Embryonic facial prominence (tissue), 1 donor: ENCODE measurements around the gene CUTC.
A peak's percentile ranks its signal among the peaks of the same experiment; 100 is the strongest.
"Not testable (repeated sequence)": the region's sequence is repeated elsewhere in the genome, so short reads cannot be mapped to it uniquely, and the experiment has no call there.

Experiments used
- DNase-seq: peaks from one replicate; pipeline ENCODE4 v3.0.0-alpha.2; 2016; ENCODE audit errors: extremely low spot score

Gene CUTC, protein sequence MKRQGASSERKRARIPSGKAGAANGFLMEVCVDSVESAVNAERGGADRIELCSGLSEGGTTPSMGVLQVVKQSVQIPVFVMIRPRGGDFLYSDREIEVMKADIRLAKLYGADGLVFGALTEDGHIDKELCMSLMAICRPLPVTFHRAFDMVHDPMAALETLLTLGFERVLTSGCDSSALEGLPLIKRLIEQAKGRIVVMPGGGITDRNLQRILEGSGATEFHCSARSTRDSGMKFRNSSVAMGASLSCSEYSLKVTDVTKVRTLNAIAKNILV

DNA sequence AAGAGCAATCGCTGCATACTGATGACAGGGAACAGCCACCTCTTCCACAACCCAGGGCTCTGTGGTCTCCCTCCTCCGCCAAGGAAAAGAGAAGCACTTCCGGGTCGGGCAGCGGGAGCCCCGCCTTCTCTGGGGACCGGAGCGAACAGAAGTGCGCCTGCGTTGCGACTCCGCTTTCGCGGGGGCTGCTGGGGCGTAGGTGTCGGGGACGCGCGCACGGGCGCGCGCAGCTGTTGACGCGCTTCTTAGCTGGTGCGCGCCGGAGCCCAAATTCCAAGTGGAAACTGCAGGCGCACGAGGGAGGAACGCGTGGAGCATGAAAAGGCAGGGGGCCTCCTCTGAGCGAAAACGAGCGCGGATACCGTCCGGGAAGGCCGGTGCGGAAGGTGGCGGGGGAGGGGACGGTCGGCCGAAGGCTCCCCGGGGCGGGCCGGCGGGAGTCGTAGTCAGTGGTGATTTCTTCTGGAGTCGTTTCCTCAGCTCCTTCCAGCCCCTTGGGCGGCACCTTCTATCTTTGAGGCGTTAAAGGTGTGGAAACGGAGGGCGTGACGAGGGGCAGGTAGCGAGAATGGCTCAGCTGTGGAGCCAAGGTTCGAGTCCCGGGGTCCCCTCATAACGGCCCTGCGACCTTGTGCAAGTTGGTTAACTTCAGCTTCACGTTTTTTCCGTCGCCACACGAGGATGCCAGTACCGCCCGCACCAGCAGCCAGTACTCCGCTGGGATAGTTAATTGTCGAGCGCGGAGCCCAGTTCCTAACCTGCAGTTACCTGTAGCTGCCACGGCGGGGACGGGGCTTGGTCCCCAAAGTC is at the start of gene CUTC, which contains the start of gene COX15:
Gene CUTC, plus strand, starts transcription at position 202 of the 810 bp plus-strand sequence. Its CDS starts 115 bp downstream, at position 317.
Gene COX15, minus strand, starts transcription at position 95 of the 810 bp plus-strand sequence. Its CDS starts 78 bp downstream, at position 17.
- peak; percentile 96 for DNase-seq

DNA sequence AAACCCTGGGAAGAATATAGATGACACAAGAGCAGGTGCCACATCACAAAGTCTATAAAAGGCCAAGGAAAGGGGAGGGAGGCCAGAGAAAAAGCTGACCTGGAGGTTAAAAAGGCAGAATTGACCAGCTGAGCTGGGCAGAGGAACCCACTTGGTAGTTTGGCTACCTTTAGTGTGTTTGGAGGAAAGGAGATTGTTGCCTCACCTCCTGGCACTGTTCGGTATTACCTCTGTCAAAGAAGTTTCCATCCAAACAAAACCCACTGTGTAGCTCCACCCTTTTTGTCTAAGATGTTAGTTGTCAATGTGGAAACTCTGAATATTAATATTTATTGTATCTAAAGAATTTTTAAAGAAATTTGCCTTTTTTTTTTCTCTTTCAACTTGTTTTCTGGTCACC is 49.3 kb upstream of the CUTC start:
- DNase-seq: no peak

DNA sequence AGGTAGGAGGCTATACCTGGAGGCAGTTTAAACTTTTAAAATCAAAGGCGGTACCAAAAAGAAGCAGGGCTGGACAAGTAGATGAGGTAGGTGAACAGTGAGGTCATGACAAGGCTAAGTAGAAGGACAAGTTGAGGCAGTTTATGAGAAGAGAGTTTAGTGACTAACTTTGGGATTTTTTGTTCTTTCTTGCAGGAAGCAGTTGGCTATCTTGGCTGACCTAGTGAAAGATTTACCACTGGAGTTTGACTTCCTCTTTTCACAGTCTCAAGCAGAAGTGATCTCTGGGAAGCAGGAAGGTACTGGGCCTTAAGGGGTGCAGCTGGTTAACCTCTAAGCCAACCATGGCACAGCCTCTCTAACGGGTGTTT is 46.5 kb upstream of the CUTC start:
- no peak for DNase-seq

DNA sequence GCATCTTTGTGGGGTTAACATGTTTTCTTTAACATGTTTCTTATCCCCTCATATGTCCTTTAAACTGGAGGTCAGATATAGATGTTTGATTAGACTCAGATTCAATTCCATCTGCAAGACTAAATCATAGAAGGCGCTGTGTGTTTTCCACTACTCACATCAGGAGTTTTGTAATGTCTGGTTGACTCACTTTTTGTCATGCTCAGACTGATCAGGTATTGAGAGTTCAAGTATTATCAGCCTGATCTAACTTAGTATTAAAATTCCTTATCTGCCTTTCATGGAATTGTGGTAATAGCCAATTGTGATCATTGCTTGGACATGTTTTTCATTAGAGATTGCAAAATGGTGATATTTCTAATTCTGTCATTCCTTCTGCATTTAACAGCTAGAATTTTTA is 42.6 kb upstream of the CUTC start:
- DNase-seq: no peak

DNA sequence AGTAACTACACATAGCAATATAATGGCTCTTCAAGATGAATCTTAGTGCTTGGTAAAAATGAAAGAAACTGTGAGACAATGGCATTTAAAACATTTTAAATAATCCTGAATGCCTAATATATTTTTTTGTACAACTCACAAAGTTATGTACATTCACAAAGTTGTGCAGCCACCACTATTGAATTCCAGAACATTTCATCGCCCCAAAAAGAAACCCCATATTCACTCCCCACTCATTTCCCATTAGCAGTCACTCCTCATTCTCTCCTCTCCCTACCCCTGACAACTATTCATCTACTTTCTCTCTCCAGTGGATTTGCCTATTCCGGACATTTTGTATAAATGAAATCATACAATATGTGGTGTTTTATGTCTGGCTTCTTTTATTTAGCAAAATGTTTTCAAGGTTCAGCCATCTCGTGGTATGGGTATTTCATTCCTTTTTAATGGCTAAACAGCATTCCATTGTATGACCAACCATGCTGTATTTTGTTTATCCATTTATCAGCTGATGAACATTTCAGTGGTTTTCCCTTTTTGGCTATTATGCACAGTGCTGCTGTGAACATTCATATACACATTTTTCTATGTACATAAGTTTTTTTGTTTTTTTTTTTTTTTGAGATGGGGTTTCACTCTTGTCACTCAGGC is 38.0 kb upstream of the CUTC start:
- no peak for DNase-seq

DNA sequence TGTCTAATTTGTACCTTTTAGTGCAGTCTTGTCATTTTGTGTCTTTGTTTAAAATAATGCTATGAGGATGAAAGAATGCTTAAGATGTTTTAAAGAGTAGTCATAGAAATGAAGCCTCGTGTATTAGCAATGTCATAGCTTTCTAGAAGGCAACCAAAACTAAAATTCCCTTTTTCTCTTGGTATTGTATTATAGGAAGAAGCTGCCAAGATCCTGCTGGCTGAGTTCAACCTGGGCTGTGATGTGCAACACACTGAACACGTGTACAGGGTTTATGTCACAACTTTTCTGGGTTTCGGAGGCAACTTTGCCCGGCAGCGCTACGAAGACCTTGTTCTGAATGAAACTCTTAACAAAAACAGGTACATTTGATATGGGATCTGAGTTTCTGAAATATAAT is 36.3 kb upstream of the CUTC start:
- no peak for DNase-seq

DNA sequence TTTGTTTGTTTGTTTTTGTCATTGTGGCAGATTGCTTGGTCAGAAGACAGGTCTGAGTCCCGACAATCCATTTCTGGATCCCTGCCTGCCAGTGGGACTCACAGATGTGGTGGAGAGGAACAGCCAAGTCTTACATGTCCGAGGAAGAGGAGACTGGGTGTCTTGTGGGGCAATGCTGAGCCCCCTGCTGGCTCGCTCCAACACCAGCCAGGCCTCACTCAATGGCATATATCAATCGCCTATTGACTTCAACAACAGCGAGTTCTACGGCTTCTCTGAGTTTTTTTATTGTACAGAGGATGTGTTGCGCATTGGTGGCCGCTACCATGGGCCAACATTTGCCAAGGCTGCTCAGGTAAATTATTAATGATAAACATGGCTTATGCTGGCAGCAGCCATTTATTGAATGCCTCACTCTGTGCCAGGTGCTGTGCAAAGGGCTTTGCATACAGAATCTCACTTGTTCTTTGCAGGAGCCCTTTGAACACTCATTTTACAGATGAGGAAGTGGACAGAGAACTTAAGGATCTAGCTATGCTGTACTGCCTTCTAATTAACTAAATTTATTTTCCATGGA is 33.4 kb upstream of the CUTC start:
- no peak for DNase-seq

DNA sequence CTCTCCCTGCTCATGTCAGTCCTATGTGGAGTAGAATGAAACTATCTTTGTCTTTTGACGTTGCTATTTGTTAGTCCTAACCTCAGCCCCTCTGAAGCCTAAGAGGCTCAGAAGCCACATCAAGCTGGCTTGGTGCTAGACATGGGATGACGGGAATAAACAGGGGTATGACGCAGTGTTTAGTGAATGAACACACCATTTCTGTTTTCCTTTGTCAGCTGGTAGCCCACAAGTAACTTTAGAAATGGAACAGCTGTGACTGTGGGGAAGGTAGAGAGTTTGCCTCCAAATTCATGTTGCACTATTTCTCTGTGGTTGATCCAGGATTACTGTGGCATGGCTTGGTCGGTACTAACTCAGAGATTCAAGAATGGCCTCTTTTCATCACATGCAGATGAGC is 31.4 kb upstream of the CUTC start:
- DNase-seq: no peak

DNA sequence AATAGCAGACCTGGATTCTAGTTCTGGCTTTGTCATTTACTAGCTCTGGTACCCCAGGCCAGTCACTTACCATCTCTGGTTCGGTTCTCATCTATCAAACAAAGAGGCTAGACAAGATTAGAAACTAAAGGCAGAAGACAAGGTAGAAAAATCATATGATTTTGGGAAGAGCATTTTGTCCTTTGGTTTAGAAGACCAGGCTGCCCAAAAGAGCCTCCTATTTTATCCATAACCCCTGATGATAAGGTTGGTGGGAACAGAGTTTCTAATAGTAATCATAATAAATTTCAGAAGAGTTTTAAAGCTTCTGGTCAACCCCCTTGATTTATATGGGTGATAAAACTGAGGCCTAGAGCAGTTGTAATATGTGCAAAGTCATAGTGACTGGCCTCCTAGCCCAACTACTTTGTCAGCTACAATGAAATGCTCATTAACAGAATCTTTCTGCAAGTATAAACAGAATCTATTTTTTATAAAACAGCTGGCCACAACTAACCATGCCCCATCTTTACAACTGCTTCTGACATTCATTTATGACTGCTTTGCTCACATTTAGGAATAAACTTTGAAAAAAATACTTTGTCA is 23.5 kb upstream of the CUTC start:
- no peak for DNase-seq

DNA sequence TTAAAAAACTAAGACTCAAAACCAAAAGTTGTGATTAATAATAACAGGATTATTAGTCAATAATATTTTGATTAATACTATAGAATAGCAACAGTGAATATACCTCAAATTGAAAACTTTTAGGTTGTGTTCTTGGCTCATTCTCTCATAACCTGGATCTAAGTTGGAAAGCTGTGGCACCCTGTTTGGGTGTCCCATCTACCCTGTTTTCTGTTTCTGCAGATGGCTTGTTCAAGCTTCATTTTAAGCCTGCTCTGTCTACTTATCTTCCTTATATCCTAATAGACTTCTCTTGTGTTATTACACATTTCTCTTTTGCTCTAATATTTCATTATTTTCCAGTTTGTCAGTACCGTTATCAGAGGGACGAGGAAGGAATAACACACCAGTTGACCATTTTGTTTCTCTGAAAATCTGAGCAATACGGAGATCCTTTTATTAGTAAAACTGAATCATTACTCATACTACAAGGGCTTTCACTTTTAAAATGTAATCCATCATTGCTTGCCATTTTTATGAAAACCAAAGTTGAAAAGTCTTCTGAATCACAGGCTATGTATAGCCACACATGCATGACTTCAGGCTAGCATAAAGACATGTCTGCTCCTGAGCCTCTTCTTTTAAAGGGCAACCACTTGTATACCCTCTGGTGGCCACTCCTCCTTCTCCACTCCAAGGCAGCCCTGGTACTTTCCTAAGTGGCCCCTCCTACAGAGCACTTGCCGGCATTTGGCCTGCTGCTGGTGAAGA is 22.4 kb upstream of the CUTC start:
- DNase-seq: no peak

DNA sequence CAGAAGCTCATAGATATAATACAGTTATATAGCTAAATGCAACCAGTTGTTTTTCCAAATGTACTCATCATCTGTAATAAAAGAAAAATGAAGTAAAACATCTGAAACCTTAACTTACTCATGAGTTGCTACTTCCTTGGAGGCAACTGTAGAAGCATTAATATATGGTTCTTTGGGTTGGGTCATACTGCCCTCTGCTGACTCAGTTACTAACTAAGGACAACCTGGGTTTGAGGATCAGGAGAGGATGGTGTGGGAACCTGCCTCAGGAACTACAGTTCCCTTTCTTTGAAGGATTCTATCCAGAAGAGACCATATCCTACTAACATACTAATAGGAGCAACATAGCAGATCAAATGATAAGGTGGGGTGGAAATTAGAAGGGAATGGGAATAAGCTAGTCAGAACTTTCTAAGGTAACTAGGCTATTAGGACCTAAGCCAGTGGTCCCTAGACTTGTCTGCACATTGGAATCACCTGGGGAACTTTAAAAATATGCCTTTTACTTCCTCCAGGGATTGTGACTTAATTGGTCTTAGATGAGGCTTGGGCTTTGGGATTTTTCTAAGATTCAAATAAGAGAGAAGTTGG is 20.8 kb upstream of the CUTC start:
- no peak for DNase-seq

DNA sequence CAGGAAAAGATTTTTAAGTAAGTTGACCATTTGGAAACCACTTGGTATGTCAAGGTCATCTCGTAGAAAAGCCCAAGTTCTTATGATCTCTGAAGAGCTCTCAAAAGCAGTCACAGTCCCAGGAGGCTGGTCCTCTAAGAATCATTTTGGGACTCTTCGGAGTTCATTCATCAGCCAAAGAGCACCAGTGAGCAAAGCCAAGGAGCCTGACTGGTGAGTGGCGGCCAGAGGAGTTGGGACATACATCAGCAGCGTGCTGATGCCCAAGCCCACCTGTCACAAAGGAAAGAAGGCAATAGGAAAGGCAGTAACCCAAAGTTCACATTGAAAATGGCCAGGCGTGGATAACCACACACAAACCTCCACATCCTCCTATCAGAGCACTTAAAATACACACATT is 17.6 kb upstream of the CUTC start:
- DNase-seq: no peak

DNA sequence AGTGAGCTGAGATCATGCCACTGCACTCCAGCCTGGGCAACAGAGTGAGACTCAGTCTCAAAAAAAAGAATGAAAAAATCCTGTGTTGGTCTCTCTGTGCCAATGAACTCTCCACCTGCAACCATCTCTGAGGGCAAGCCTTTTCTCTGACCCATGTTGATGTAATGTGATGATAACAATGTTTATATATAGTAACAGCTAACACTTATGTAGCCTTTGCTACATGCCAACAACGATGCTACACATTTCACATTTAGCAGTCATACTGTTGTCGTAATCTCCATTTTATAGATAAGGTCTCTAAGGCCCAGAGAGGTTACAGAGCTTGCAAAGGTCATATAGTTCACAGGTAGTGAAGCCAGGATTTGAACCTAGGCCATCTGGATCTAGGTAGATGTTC is 11.6 kb upstream of the CUTC start:
- no peak for DNase-seq

DNA sequence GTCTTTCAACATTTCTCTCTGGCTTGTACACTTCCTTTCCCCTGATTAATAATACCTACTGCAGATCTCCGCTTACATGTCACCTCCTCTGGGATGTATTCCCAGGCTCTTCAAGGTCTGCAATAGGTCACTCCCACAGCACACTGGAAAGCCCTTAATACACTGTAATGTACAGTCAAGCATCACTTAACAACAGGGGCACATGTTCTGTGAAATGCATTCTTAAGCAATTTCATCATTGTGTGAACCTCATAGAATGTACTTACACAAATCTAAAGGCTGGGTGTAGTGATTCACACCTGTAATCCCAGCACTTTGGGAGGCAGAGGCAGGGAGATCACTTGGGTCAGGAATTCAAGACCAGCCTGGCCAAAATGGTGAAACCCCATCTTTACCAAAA is 2.0 kb upstream of the CUTC start:
- DNase-seq: no peak

DNA sequence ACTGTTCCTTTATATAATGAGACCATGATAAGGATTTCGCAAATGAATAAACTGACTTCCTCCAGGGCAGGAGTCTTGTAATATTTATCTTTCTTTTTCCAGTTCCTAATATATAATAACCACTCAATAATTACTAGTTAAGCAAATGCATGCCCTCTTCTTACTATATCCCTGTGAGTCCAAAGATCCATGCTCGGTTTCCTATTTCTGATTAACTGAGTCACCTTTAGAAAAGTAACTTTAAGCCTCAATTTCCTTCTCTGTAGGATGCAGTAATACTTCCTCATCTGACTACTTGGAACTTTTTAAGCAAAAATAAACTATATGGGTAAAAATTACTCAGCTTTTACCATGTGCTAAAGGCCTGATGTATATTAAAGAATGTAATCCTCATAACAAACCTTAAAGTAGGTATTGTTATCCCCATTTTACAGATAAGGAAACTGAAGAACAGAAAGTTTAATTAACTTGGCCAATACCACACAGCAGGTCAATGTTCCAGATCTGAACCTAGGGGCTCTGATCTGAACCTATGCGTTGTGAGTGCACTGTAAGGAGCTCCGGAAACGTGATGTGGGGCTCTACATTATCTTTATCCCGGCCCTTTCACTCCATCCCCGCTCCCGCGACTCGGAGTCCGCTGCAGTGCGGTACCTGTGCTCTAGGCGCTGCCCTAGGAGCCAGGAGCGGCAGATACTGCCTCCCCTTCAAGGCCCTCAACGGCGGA is 565 bp upstream of the CUTC start:
- no peak for DNase-seq

DNA sequence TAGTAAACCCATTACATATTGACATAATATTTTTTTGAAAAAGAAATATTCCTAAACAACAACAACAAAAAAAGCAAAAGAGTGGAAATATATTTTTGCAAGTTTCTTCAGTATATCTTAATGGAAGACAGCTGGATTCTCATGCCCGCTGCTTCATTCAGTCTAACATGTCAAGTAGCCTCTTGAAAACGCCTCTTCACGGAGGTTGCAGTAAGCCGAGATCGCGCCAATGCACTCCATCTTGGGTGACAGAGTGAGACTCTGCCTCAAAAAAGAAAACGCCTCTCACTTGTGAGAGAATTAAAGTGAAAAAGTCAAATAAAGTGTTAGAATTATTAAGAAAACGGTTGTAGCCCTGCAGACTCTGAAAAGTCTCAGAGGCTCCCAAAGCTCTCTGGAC is 1.3 kb downstream of the CUTC start:
- no peak for DNase-seq

DNA sequence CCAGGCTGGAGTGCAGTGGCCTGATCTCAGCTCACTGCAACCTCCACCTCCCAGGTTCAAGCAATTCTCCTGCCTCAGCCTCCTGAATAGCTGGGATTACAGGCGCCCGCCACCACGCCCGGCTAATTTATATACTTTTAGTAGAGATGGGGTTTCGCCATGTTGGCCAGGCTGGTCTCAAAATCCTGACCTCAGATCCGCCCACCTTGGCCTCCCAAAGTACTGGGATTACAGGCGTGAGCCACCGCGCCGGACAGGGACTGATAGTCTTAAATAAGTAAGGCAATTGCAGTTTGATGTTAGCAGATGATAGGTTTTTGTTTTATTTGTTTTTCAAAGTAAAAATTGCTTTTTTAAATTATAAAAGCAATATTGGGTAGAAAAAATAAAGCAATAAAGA is 2.1 kb downstream of the CUTC start:
- not testable (repeated sequence) for DNase-seq

DNA sequence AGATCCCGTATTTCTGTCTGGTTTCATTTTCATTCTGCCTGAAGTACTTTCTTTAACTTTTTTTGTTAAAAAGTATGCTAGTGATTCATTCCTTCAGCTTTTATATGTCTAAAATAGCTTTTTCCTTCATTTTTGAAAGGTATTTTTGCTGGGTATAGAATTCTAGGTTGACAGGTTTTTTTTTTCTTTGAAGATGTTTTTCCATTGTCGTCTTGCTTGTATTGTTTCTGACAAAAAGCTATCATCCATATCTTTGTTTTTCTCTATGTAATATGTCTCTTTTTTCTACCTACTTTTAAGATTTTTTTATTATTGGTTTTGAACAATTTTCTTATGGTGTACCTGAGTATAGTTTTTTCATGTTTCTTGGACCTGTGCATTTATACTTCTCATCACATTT is 8.2 kb downstream of the CUTC start:
- no peak for DNase-seq

DNA sequence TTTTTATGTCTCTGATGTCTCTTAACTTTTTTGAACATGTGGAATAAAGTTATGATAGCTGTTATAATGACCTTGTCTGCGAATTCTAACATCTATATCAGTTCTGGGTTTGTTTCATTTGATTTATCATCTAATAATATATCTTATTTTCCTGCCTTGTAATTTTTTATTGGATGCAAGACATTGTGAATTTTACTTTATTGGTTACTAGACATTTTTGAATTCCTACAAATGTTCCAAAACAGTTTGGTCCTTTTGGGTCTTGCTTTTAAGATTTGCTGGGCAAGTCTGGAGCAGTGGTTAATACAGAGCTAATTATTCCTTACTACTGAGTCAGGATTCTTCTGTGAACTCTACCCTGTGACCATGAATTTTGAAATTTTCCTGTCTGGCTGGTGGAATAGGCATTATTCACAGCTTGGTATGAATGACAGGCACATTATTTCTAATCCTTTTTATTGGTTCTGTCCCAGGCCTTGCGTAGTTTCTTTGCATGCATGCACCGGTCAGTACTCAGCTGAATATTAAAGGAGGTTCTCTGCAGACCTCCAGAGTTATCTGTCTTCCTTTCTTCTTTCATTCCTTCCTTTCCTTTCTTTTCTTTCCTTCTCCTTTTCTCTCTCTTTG is 9.0 kb downstream of the CUTC start:
- no peak for DNase-seq

DNA sequence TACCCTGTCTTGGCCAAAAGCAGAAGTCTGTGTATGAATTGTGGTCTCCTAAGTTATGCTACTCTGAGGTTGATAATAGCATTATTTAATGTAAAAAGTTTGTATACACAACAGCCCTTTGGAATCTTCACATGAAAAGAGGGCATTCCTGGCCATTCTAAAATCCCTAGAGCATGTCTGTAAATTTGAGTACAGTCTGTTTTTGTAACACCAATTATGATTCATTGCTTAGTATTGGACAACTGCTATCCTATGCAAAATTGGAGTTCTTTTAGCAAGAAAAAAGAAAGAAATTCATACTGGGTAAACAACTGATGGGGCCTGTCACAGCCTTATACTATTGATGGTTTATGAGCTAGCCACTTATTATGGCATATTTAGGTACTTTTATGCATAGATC is 10.2 kb downstream of the CUTC start:
- no peak for DNase-seq
